Neutrophil (primary cell): ENCODE data around the gene ARF3.
"Not testable (repeated sequence)": the region's sequence is repeated elsewhere in the genome, so short reads cannot be mapped to it uniquely, and the experiment has no call there.

ENCODE experiments used
- H3K27ac ChIP-seq: fragments of 200-600 bp; sonication (generic); 2 replicates; pipeline ENCODE4 v1.5.1; 2016; ENCODE audit warnings: mild to moderate bottlenecking, moderate library complexity
- H3K27me3 ChIP-seq: fragments of 200-600 bp; sonication (generic); 2 replicates; pipeline ENCODE4 v1.6.0; 2016; ENCODE audit warnings: mild to moderate bottlenecking
- H3K36me3 ChIP-seq: fragments of 200-600 bp; sonication (generic); 2 replicates; pipeline ENCODE4 v1.5.1; 2017
- H3K4me1 ChIP-seq, 2 experiments: fragments of 200-600 bp in 1 of 2; sonication (generic) in 1 of 2; 1 replicate in 1 of 2; 2 replicates in 1 of 2; pipeline versions ENCODE4 v1.5.1 to v1.6.1; 2013 to 2016; ENCODE audit warnings: low read depth in 1 of 2, low read length in 1 of 2, mild to moderate bottlenecking in 1 of 2, moderate library complexity in 1 of 2; ENCODE audit not compliant: control insufficient read depth in 1 of 2, insufficient read depth in 1 of 2
- H3K4me3 ChIP-seq, 2 experiments: fragments of 200-600 bp in 1 of 2; sonication (generic) in 1 of 2; 1 replicate in 1 of 2; 2 replicates in 1 of 2; pipeline ENCODE4 v1.5.1; 2013 to 2016; ENCODE audit warnings: low read depth in 1 of 2, low read length in 1 of 2, mild to moderate bottlenecking in 1 of 2, moderate library complexity in 1 of 2
- H3K9me3 ChIP-seq: fragments of 200-600 bp; sonication (generic); 2 replicates; pipeline ENCODE4 v1.5.1; 2016
- TF ChIP-seq, protein P1 (sequence below): fragments of 200-600 bp; sonication (generic); IDR thresholded peaks from 2 replicates; pipeline ENCODE4 v1.5.1; 2016; ENCODE audit warnings: antibody characterized with exemption

ARF3 gene

GRCh38 chr12:48923117-48923516 lies 34.2 kb downstream of the ARF3 start:
- peaks cover 9 to 12% of the 10 kb centered on the region in 2 experiments for H3K4me1 ChIP-seq
- no peaks in the 10 kb centered on the region for H3K27me3 ChIP-seq
- H3K9me3 ChIP-seq = no peaks in the 10 kb centered on the region
- TF ChIP-seq, protein P1, sequence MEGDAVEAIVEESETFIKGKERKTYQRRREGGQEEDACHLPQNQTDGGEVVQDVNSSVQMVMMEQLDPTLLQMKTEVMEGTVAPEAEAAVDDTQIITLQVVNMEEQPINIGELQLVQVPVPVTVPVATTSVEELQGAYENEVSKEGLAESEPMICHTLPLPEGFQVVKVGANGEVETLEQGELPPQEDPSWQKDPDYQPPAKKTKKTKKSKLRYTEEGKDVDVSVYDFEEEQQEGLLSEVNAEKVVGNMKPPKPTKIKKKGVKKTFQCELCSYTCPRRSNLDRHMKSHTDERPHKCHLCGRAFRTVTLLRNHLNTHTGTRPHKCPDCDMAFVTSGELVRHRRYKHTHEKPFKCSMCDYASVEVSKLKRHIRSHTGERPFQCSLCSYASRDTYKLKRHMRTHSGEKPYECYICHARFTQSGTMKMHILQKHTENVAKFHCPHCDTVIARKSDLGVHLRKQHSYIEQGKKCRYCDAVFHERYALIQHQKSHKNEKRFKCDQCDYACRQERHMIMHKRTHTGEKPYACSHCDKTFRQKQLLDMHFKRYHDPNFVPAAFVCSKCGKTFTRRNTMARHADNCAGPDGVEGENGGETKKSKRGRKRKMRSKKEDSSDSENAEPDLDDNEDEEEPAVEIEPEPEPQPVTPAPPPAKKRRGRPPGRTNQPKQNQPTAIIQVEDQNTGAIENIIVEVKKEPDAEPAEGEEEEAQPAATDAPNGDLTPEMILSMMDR = no peak
- H3K27ac ChIP-seq = no peak overlapping the region
- H3K4me3 ChIP-seq = no peak overlapping the region
- H3K36me3 ChIP-seq = peaks cover 31% of the 10 kb centered on the region

GRCh38 chr12:48917857-48918537 lies 39.3 kb downstream of the ARF3 start:
- Histone ChIP-seq H3K4me1 (no peaks in the 10 kb centered on the region), H3K27me3 (no peaks in the 10 kb centered on the region), H3K9me3 (no peaks in the 10 kb centered on the region), H3K36me3 (peaks cover 12% of the 10 kb centered on the region), H3K27ac (no peak overlapping the region), H3K4me3 (no peak overlapping the region)
- TF ChIP-seq, protein P1 = no peak

DNA sequence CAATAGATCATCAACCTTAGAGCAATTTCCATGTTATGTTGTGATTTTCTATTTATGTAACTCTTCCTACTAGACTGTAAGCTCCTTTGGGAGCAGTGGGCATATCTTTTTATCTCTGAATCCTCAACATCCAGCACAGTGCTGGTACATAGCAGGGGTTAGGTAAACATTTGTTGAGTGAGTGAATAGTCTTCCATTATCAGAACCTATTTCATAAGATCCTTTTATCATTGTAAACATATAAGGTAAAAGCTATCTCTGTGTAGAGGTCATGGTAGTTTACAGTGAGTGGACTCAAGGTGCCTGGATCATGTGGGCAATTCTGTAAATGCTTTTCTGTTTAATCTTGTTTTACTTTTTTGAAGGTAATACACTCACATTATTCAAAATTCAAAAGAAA lies 47.1 kb downstream of the ARF3 start:
- no peak overlapping the region for H3K4me3 ChIP-seq
- H3K9me3 ChIP-seq = no peaks in the 10 kb centered on the region
- no peak overlapping the region for H3K27ac ChIP-seq
- no peaks in the 10 kb centered on the region for H3K4me1 ChIP-seq
- no peaks in the 10 kb centered on the region for H3K36me3 ChIP-seq
- peaks cover 30% of the 10 kb centered on the region for H3K27me3 ChIP-seq
- TF ChIP-seq, protein P1 = no peak

DNA sequence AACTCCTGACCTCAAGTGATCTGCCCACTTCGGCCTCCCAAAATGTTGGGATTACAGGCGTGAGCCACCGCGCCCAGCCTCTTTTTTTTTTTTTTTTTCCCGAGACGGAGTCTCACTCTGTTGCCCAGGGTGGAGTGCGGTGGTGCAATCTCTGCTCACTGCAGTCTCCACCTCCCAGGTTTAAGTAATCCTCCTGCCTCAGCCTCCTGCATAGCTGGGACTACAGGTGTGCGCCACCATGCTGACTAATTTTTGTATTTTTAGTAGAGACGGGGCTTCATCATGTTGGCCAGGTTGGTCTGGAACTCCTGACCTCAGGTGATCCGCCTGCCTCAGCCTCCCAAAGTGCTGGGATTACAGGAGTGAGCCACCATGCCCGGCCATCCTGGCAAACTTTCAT lies 47.6 kb downstream of the ARF3 start:
- H3K4me1 ChIP-seq, H3K9me3 ChIP-seq, H3K36me3 ChIP-seq, H3K27ac ChIP-seq, H3K4me3 ChIP-seq: not testable (repeated sequence)
- peaks cover 35% of the 10 kb centered on the region for H3K27me3 ChIP-seq

DNA sequence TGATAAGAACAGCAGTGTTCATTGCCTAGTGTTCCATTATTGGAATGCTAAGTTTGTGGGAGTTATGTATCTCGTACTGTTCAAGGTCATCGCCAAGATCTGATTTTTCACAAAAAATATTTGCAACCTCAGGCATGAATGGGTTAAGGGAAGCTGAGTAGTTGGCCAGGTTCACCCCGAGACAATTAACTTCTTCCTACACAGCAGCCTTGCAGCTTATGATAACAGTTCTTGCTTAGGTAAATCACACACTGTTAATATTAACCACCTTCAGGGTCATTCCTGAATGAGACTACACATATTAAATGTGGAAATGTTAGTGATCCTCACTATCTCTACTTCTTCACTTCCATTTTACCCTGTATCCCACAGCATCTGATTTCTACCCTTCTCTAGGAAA lies 50.0 kb downstream of the ARF3 start:
- Histone ChIP-seq H3K4me1 (peaks cover 5 to 11% of the 10 kb centered on the region in 2 experiments), H3K27ac (no peak overlapping the region), H3K36me3 (no peaks in the 10 kb centered on the region), H3K27me3 (peaks cover 59% of the 10 kb centered on the region), H3K9me3 (no peaks in the 10 kb centered on the region), H3K4me3 (no peak overlapping the region)
- TF ChIP-seq, protein P1 = no peak

- Histone ChIP-seq H3K36me3 (no peaks in the 10 kb centered on the region), H3K4me3 (peak overlapping the region in 1 of 2 experiments; percentile 7), H3K9me3 (no peaks in the 10 kb centered on the region), H3K27ac (no peak overlapping the region), H3K27me3 (peaks cover 73% of the 10 kb centered on the region), H3K4me1 (peaks cover 5 to 11% of the 10 kb centered on the region in 2 experiments)
- TF ChIP-seq, protein P1 = no peak
These were observed 53.3 kb downstream of the ARF3 start for GRCh38 chr12:48903982-48904411.
